ENCODE results near the gene FYN.
"Not testable (repeated sequence)": the region's sequence is repeated elsewhere in the genome, so short reads cannot be mapped to it uniquely, and the experiment has no call there.

FYN gene

GRCh38 chr6:111786151-111786550 is 87.1 kb downstream of the FYN start:
- DNase-seq: not testable (repeated sequence)

GRCh38 chr6:111784433-111784832 is 88.8 kb downstream of the FYN start:
- DNase-seq: no peak

GRCh38 chr6:111782887-111783466 is 90.3 kb downstream of the FYN start:
- no peak for DNase-seq

- DNase-seq: no peak
Measured at GRCh38 chr6:111782192-111782809, 91.0 kb downstream of the FYN start.

- DNase-seq: no peak
Measured at GRCh38 chr6:111781041-111781708, 92.1 kb downstream of the FYN start.

- DNase-seq: no peak
Measured at GRCh38 chr6:111780393-111780792, 92.9 kb downstream of the FYN start.

- DNase-seq: no peak
Measured at GRCh38 chr6:111779660-111780059, 93.6 kb downstream of the FYN start.

GRCh38 chr6:111779031-111779430 is 94.2 kb downstream of the FYN start:
- no peak for DNase-seq

- DNase-seq: no peak
Measured at GRCh38 chr6:111777357-111777756, 95.9 kb downstream of the FYN start.

- no peak for DNase-seq
Measured at GRCh38 chr6:111776236-111777221, 96.7 kb downstream of the FYN start.

GRCh38 chr6:111775145-111775922 is 97.9 kb downstream of the FYN start:
- DNase-seq: no peak

- no peak for DNase-seq
Measured at GRCh38 chr6:111774346-111774703, 98.9 kb downstream of the FYN start.

GRCh38 chr6:111773501-111774345 is 99.5 kb downstream of the FYN start:
- peak in 2 of 6 experiments; percentile 6 to 28 for DNase-seq

GRCh38 chr6:111772381-111772780 is 100.9 kb downstream of the FYN start:
- no peak for DNase-seq

- no peak for DNase-seq
Measured at GRCh38 chr6:111771629-111772028, 101.6 kb downstream of the FYN start.

- DNase-seq: no peak
Measured at GRCh38 chr6:111771094-111771432, 102.2 kb downstream of the FYN start.

- DNase-seq: no peak
Measured at GRCh38 chr6:111770263-111771093, 102.8 kb downstream of the FYN start.

GRCh38 chr6:111769365-111770152 is 103.7 kb downstream of the FYN start:
- no peak for DNase-seq

GRCh38 chr6:111768431-111768770 is 104.9 kb downstream of the FYN start:
- no peak for DNase-seq

All from stimulated activated naive CD4-positive, alpha-beta T cell (primary cell).